A673 (cell line): ENCODE data around the gene MVB12B.

Source experiments
- CTCF ChIP-seq: fragments of 300-800, 200-600 bp; sonication (generic); conservative IDR thresholded peaks from 2 replicates; pipeline ENCODE4 v1.5.1; 2017; ENCODE audit warnings: low read depth, mild to moderate bottlenecking, antibody characterized with exemption, low read length, moderate library complexity, mixed read lengths
- EZH2 ChIP-seq: fragments of 200-600 bp; sonication (generic); IDR thresholded peaks from 2 replicates; pipeline ENCODE4 v1.6.1; 2017; ENCODE audit warnings: borderline replicate concordance, low read depth, mild to moderate bottlenecking, mixed read lengths, antibody characterized with exemption, low read length; ENCODE audit not compliant: poor library complexity, severe bottlenecking

- TF ChIP-seq CTCF (no peak), EZH2 (no peak)
These were observed 135.0 kb downstream of the MVB12B start for GRCh38 chr9:126461608-126462007.
